DMS 273 treated with DMSO at 0.1 percent for 48 hours (cell line): ENCODE measurements around the gene PAPSS1.
A peak's percentile ranks its signal among the peaks of the same experiment; 100 is the strongest.
"Not testable (repeated sequence)": the region's sequence is repeated elsewhere in the genome, so short reads cannot be mapped to it uniquely, and the experiment has no call there.

Source experiments
- DNase-seq: peaks from one replicate; lab custom pipeline; 2025; lab: John Stamatoyannopoulos, UW

Gene PAPSS1

DNA sequence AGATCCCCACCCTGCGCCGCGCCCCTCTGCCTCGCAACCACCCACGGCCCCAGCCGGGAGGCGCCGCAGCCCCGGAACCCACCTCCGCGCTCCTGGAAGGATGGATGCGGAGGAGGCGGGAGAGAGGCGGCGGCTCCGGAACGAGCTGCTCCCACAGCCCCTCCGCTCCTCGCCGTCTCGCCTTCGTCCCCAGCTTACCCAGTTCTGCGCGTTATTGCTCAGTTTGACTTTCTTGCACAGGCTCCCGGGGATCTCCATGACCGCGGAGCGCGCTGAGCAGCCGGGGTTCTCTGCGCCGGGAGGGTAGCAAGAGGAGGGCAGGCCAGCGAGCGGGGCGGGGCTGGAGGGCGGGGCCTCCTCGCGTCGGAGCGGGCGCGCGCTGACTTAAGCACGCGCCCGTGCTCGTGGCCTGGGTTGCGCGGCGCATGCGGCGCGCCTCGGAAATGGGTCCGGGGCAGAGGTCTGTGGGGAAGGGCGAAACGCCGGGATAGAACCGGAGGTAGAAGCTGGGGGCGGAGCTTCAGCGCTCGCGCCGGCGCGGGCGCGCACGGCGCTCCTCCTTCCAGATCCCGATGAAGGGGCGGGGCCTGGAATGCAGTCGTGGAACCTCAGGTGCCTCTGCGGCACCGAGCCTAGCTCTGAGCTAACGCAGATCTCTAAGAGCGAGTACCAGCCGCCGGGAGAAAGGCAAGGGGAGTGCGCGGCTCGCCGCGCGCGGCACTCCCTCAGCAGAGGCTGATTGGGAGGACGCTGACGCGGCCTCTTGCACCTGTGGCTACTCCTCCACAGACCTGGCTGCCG lies at the start of gene PAPSS1:
PAPSS1 (minus strand) TSS at position 313 of the 801 bp plus-strand sequence; CDS start at position 258, 55 bp downstream.
- DNase-seq, result peak; percentile 77

DNA sequence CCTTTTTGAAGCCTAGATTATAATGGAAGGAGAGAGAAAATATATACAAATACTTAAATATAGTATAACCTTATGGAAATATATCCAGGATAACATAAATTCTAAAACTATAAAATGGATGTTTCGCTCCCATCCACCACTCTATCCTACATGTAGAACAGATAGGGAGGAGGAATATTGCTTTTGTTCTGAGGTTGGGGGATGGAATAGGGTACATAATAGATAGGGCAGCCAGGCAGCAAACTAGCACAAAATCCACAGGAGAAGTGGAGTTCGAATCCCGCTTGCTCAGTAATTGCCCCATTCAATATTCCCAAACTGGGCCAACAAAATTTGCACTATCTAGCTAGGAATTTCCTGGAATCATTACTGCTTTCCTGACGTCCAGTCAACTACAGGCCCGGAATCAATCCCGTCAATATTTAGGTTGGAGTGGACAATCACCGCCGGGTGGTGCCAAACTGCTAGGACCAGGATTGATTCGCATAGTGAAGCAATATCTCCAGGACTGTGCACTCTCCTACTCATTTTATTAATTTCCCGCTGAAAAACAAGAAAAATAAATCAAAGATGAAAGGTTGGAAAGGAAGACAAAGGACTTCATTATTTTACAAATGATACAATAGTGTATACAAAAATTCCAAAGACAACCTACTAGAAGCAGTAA lies 40.4 kb upstream of the PAPSS1 start:
- no peak for DNase-seq

DNA sequence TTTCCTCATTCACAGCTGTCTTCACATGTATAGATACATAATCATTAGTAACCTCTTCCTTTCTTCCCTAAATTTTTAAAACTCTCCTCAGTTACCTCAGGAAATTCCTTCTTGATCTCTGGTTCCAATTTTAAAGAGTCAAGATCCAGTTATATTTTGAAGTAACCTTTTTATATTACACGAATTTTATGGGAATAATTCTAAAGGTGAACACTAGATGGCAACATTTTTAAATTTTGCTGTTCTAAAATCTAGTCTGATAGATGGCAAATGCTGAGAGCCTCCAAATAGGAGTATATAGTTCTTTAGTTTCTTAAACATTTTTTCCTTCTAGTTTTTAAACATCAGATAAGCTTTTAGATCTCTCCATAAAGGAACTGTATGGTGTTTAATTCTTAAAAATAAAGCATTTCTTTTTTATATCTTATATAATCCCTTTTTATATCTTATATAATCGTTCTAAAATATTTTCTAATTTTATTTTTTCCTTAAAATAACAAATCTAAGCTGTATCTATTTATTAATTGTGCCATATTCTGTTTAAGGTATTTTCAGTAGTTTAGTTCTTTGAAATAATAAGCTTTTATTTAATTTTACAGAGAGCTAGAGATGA lies 37.9 kb upstream of the PAPSS1 start:
- no peak for DNase-seq

DNA sequence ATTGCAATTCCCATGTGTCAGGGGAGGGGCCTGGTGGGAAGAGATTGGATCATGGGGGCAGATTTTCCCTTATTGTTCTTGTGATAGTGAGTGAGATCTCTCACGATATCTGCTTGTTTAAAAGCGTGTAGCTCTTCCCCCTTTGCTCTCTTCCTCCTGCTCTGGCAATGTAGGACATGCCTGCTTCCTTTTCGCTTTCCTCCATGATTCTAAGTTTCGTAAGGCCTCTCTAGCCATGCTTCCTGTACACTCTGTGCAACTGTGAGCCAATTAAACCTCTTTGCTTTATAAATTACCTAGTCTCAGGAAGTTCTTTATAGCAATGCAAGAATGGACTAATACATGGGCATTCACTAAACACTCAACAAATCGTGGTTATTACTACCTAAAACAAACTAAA lies 37.2 kb upstream of the PAPSS1 start:
- no peak for DNase-seq

DNA sequence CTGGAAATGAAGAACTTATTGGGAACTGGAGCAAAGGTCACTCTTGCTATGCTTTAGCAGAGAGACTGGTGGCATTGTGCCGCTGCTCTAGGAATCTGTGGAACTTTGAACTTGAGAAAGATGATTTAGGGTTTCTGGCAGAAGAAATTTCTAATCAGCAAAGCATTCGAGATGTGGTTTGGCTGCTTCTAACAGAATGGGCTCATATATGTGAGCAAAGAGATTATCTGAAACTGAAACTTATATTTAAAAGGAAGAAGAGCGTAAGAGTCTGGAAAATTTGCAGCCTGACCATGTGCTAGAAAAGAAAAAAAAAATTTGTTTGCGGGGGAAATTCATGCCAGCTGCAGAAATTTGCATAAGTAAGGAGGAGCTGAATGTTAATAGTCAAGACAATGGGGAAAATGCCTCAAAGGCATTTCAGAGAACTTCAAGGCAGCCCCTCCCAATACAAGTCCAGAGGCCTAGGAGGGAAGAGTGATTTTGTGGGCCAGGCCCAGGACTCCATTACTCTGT lies 35.9 kb upstream of the PAPSS1 start:
- DNase-seq, result no peak

DNA sequence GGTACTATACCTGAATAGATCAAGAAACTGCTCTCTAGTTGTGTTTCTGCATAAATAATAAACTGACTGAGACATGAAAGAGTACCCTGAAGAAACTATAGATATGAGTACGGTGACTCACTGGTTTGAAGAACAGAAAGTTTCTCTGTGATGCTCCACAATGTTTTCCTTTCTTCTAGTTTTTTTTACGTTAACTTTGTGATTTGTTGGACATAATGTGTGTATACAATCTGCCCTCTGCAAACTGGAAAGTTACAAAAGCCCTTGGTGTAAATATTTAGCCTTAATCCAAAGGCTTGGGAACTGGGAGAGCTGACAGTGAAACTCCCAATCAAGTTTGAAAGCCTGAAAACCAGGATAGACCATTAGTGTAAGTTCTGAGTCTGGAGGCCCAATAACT lies 31.6 kb upstream of the PAPSS1 start:
- no peak for DNase-seq

DNA sequence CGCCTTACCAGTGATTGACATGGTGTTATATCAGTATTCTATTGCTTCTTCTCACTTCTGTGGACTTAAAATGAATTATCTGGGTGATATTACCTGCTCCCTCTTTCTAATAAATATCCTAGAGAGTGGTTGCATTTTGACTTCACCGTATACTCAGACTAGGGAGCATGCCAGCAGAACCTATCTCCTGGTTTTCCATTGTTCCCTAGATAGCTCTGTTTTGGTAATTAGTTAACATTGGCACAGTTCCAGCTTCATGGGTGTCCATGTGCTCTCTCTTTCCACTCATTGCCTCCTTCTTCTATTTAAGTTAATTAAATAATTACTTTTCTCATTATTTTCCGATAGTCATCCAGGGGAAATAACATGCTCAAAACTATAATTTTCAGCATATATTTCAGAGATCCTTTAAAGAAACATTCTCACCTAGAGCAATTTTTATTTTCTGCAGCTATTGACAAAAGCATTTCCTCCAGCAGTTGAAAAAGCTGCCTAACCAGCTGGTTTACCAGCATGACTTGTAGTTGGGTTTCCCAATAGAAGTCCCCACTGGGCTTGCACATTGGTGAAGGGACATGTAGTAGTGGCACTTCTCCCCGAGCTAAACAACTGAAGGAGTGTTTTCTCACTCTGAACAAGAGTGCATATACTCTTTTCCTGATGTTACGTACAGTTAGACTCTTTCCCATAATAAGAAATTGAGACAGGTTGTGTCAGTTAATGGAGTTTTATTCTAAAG lies 27.9 kb upstream of the PAPSS1 start:
- no peak for DNase-seq

DNA sequence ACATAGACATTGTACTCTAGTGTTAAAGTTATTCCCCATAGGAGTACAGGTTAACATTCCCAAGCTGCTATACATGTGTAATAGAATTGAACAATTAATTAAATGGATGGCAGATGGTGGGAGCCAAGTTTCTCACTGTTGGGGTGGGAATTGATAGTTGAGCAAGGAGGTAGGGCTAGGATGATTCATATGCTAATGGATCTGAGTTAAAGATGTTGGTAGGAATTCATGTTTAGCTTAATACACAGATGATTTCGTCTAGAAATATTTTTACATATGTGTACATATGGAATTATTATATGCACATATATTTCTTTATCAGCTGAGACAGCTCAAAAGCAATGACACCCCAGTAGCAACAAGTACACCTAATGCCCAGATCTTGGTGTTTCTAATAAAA lies 26.1 kb upstream of the PAPSS1 start:
- no peak for DNase-seq

DNA sequence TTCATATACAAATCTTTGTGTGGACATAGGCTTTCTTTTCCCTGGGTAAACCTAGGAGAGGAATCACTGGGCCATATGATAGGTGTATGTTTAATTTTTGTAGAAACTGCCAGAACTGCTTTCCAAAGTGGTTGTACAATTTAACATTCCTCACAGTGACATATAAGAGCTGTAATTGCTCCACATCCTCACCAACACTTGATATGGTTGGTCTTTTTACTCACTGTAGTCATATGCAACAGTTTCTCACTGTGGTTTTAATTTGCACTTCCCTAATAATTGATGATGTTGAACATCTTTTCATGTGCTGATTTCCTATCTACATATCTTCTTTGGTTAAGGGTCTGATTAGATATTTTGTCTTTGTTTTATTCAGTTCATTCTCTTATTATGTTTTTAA lies 24.5 kb upstream of the PAPSS1 start:
- DNase-seq, result no peak

DNA sequence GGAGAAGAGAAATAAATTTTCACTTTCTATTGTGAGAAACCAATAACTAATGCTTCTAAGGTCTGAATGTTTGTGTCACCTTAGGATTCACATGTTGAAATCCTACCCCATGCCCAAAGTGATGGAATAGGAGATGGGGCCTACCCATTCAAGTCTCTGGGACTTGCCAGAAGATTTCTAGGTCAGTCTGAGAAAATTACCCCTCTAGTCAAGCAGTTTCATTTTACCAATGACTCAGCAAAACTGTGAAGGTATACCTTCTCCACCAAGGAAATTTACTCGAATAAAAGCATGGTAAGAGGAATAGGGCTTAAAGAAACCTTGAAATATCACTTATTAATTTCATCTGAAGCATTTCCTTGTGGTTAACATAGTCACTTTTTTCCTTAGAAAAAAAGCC lies 23.5 kb upstream of the PAPSS1 start:
- no peak for DNase-seq

DNA sequence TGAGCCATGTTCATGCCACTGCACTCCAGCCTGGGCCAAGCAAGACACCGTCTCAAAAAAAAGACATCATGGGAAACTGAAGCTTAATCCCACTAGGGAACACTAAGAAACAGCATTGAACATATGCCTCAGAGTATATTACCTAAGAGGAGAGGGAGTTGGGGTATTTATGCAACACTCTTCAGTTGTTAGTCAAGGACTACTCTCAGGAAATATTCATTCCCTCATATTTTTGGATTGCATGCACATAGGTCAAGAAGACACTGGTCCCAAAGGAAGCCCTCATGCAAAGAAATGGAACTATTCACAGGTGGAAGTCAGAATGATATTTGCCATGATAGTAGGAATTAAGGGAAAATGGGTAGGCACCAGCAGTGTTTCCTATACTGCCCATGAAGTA lies 22.8 kb upstream of the PAPSS1 start:
- DNase-seq, result no peak

DNA sequence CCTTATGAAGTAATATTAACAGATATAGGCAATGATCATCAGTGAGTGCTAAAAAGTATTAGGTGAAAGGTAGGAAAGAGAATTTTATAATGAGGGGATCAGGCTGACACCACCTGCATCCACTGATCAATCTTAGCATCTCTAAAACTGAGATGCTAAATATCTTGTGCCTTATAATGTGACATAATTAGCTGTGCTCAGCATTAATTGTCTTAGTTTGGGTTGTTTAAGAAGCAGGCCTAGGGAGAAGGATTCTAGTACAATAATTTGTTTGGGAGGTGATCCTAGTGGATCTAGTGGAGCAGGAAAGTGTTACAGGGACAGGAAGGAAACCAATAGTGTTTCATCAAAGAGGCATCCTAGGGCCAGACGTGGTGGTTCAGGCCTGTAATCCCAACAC lies 22.2 kb upstream of the PAPSS1 start:
- DNase-seq, result no peak

DNA sequence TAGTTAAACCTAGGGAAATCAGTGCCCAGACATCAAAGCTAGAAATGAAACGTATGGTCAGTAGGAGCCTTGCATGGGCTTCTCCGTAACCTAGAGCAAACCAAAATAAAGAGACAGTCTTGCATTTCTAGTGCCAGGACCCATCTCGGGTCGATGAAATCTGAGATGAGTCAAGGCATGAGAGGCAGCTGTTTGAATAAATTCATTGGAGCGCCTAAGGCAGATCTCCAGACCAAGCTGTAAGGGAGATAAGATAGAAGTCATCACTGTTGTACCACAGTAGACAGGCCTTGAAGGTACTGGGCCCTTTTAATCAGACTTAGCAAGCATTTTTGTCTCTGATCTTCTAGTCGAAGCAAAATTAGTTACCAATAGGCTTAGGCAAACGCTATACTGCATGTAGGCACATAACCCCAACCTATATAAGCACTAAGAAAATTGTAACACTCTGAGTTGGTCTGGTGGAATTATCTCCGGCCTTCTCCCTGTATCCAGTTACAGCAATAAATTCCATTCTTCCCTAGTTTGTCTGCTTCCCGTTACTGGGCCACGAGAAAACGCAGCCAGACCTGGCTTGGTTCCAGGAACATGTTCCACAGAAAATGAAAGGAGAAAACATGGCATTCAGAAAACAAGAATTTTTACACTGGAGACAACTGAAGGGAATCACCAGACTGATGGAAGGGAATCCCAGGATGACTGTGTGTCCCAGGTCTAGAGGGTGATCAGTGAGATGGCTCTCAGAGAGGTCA lies 21.1 kb upstream of the PAPSS1 start:
- DNase-seq, result no peak

DNA sequence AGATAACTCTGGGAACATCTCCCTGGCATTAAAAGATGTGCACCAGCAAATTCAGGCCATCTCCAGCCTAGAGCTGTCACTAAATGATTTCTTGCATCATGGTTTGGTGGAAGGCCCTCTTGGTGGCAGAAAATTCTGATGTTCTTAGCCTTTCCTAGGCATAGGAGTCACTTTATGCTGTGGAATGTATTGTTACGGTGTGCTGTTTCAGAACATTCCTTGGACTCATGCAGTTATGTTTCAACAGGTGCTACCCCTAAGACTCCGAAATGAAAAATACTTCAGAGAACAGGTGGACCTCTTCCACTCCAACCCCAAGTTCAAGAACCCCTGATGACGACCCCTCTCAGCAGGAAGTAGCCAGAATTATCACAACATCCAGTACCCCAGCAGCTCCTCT lies 20.3 kb upstream of the PAPSS1 start:
- DNase-seq, result no peak

DNA sequence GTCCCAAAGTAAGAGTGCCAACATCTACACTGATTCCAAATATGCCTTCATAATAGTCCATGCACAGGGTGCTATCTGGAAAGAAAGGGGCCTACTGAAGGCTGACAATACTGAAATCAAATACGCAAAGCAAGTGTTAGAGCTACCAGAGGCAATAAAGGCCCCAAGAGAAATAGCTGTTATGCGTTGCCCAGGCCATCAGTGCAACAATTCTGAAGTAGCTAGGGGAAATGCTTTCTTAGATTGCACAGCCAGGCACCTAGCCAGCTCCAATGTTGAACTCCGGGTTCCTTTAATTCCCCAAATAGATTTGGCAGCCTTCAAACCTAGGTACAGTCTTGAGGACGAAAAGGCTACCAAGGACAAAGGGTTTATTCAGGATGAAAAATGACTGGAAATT lies 17.4 kb upstream of the PAPSS1 start:
- DNase-seq, result no peak

DNA sequence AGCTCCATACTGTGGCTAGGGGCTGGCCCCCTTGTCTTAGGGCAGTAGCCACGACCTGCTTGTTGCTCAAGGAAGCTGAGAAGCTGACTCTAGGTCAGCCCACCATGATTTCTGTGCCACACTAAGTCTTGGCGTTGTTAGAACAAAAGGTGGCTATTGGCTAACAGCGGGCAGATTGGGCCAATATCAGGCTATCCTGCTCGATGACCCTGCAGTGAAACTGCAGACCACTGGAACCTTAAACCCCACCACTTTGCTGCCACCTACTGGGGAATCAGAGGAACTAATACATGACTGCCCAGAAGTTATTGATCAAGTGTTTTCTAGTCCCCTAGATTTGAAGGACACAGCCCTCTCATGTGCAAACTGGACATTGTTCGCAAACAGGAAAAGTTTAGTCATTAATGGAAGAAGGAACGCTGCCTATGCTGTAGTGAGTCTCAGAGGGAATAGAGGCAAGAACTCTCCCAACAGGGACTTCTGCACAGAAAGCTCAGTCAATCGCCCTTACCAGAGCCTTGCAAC lies 17.0 kb upstream of the PAPSS1 start:
- no peak for DNase-seq

DNA sequence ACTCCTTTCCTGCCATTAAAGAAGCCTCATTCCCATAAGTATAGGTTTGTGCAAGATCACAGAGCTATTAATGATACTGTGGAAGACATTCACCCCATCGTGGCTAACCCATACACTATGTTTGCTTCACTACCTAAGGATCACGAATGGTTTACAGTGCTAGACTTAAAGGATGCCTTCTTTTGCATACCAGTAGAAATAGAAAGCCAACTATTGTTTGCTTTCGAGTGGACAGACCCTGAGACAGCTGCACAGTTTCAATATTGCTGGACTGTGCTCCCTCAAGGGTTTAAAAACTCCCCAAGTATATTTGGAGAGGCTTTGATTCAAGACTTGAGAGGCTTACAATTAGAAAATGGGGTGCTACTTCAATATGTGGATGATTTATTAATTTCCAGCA lies 16.0 kb upstream of the PAPSS1 start:
- DNase-seq, result no peak

DNA sequence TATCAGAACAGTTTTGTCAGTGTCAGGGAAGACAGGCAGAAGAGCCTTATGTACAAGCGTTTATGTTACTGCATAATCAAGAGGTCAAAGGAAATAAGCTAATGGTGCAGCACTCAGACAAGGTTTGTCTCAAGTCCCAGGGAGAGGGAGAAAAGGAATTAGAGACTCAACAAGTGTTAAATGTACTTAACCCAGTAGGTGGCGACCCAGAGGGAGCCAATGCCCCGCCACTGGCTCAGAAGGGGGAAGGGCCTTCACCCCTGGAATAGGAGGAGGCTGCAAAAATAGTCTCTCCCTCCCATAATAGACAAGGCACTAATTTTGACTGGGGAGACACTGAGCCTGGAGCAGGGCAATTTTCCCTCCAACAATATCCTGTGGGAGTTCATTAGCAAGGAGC lies 14.1 kb upstream of the PAPSS1 start:
- no peak for DNase-seq

DNA sequence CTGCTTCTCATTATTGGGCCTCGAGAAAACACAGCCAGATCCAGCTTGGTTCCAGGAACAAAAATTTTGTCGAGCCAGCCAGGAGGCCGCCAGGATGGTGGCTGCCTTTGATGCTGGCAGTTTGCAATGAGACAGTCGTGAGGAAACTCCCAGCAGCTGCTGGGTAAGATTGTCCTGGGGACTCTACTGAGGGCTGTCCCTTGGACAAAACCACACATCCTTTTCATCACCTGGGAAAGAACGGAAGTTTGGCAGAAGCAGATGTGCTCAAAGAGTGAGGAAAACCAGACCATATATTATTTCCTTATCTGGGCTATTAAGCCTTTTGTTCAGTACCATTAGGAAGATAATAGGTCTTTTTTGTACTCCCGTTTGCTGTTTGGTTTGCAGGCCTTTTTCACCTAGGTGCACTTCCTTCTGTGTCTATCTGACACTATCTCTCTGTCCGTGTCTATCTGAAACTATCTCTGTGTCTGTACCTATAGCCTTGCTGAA lies 13.4 kb upstream of the PAPSS1 start:
- DNase-seq, result no peak

DNA sequence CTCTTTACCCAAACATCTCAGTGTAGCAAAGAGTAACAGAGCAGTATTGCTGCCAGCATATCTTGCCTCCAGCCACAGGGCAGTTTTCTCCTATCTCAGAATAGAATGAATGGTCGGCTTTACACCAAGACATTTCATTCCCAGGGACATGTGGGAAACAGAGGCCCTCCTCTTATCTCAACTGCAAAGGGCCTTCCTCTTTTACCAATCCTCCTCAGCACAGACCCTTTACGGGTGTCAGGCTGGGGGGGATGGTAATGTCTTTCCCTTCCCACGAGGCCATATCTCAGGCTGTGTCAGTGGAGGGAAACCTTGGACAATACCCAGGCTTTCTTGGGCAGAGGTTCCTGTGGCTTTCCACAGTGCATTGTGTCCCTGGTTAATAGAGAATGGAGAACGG lies 9.0 kb upstream of the PAPSS1 start:
- not testable (repeated sequence) for DNase-seq
